Right lobe of liver (tissue), 6 donors: ENCODE results near the gene DACT3. TPM values are rescaled to one million over a fixed set of nuclear protein-coding genes. Genes with fewer than 3 reads are reported as not detected.

Source experiments
- ATAC-seq, 4 donors: fragments of 200-7000 bp; cut with Tn5 transposase; one replicate each; pipeline ENCODE4 v1.9.1; 2020; ENCODE audit warnings: mild to moderate bottlenecking in 4 of 4, moderate library complexity in 4 of 4
- DNase-seq, 3 donors: peaks; one replicate each; pipeline ENCODE4 v3.0.0-alpha.2; 2020
- H3K27ac ChIP-seq, 3 donors: fragments of 200-600 bp; one replicate each; pipeline ENCODE4 v1.8.0; 2022
- H3K27me3 ChIP-seq, 2 donors: fragments of 200-600 bp; one replicate each; pipeline ENCODE4 v1.8.0; 2022
- H3K36me3 ChIP-seq, 4 donors: fragments of 200-600 bp; sonication (generic) in 1 of 4; one replicate each; pipeline versions ENCODE4 v1.5.1 to v1.8.0; 2017 to 2022; ENCODE audit warnings: control low read depth in 1 of 4
- H3K4me1 ChIP-seq, 4 donors: fragments of 200-600 bp; sonication (generic) in 1 of 4; one replicate each; pipeline versions ENCODE4 v1.5.1 to v1.8.0; 2017 to 2022; ENCODE audit warnings: control low read depth in 1 of 4
- H3K4me3 ChIP-seq, 3 donors: fragments of 200-600 bp; one replicate each; pipeline ENCODE4 v1.8.0; 2022
- H3K9me3 ChIP-seq, 4 donors: fragments of 200-600 bp; sonication (generic) in 1 of 4; one replicate each; pipeline versions ENCODE4 v1.5.1 to v1.8.0; 2017 to 2022; ENCODE audit warnings: control low read depth in 1 of 4
- POLR2A ChIP-seq: fragments of 450-650 bp; IDR thresholded peaks from one replicate; pipeline ENCODE4 v1.6.1; 2017; ENCODE audit warnings: antibody characterized with exemption, mild to moderate bottlenecking
- WGBS: methylation state at CpG from one replicate; pipeline ENCODE4 v1.1.6; 2018; ENCODE audit warnings: low coverage, low lambda C conversion rate; ENCODE audit not compliant: insufficient coverage; ENCODE audit errors: missing lambda C conversion rate; 5-methylcytosine and 5-hydroxymethylcytosine counted together
- intact Hi-C, 2 donors: fragments of 100-400 bp; cut with DNase I; formaldehyde crosslinking; loops; one replicate each; pipeline versions ENCODE4 v1.11.2 to v1.14.1; 2022
- total RNA-seq, 6 experiments: library from RNA; depleted of rRNA in 2 of 6; stranded (reverse); fragments of >200 nt in 2 of 6; fragmentation: NEBNext Ultra II Directional in 3 of 6; extraction: Animal tissue kit (Norgen Biotek cat#: 25700) in 3 of 6; gene quantifications; one replicate each; pipeline versions ENCODE4 v1.1.0 to v1.2.4, GENCODE V29; 2016 to 2023
- TF ChIP-seq, protein P1 (sequence below), 4 donors: fragments of 200-600 bp in 3 of 4; fragments of 450-650 bp in 1 of 4; IDR thresholded peaks; one replicate each; pipeline versions ENCODE4 v1.5.1 to v1.8.0; 2016 to 2022; ENCODE audit warnings: antibody characterized with exemption in 4 of 4, mild to moderate bottlenecking in 2 of 4
- donor health status: DM: no; HTN: yes; CAD: no.
- donor health status: DM: no; HTN: no; CAD: no.
- donor health status: DM: no; HTN: no; CAD: no.
- donor health status: DM: no; HTN: yes; CAD: no.
- donor health status: DM: no; HTN: yes; CAD: no.

DACT3 gene
- total RNA-seq, 6 experiments from 2014 or later = 0.46 to 1.6 (median 0.93) TPM

DNA sequence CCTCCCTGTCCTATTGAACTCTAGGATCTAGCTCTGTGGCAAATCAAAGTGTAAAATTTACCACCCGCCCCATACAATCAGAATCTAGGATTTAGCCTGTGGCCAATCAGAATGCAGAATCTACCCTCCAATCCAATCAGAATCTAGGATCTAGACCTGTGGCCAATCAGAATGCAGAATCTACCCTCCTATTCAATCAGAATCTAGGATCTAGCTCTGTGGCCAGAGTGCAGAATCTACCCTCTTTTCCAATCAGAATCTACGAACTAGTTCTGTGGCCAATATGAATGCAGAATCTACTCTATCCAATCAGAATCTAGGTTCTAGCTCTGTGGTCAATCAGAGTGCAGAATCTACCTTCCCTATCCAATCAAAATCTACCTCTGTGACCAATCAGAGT is 30.1 kb upstream of the DACT3 start:
- WGBS = 50% methylated on average over 2 of the region's 2 CpGs
- H3K4me3 ChIP-seq = no peak overlapping the region
- intact Hi-C loops = no loop called here
- H3K27ac ChIP-seq = no peak overlapping the region
- TF ChIP-seq, protein P1, sequence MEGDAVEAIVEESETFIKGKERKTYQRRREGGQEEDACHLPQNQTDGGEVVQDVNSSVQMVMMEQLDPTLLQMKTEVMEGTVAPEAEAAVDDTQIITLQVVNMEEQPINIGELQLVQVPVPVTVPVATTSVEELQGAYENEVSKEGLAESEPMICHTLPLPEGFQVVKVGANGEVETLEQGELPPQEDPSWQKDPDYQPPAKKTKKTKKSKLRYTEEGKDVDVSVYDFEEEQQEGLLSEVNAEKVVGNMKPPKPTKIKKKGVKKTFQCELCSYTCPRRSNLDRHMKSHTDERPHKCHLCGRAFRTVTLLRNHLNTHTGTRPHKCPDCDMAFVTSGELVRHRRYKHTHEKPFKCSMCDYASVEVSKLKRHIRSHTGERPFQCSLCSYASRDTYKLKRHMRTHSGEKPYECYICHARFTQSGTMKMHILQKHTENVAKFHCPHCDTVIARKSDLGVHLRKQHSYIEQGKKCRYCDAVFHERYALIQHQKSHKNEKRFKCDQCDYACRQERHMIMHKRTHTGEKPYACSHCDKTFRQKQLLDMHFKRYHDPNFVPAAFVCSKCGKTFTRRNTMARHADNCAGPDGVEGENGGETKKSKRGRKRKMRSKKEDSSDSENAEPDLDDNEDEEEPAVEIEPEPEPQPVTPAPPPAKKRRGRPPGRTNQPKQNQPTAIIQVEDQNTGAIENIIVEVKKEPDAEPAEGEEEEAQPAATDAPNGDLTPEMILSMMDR (IDR thresholded peaks at IDR 0.05) = no peak
- TF ChIP-seq POLR2A = no peak
- no peaks in the 10 kb centered on the region for H3K4me1 ChIP-seq
- no peaks in the 10 kb centered on the region for H3K9me3 ChIP-seq
- DNase-seq = no peak
- no peaks in the 10 kb centered on the region for H3K27me3 ChIP-seq
- peaks cover 0 to 95% (median 34%) of the 10 kb centered on the region in 4 donors for H3K36me3 ChIP-seq
- no peak for ATAC-seq

DNA sequence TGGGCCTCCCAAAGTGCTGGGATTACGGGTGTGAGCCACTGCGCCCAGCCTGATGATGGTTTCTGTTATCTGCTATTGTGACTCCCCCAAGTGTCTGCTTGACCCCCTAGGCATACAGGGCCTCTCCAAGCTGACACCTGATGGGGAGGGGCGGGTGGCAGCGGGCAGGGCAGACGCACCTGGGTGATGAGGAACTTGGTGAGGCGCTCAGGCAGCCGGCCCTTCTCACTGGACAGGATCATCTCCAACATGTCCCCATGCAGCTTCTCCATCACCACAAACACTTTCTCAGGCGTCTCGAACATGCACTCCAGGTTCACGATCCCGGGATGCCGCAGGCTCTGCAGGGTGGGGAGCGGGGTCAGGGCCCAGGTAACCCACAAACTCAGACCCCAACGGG is 28.4 kb upstream of the DACT3 start:
- TF ChIP-seq, protein P1 (IDR thresholded peaks at IDR 0.05) = no peak
- TF ChIP-seq POLR2A = no peak
- H3K36me3 ChIP-seq = peaks cover 0 to 96% (median 30%) of the 10 kb centered on the region in 4 donors
- intact Hi-C loops = no loop called here
- WGBS = 78% methylated on average over 5 of the region's 14 CpGs
- DNase-seq (no peak), ATAC-seq (no peak)
- no peak overlapping the region for H3K27ac ChIP-seq
- H3K9me3 ChIP-seq = no peaks in the 10 kb centered on the region
- H3K27me3 ChIP-seq = no peaks in the 10 kb centered on the region
- H3K4me3 ChIP-seq = no peak overlapping the region
- H3K4me1 ChIP-seq = no peaks in the 10 kb centered on the region

DNA sequence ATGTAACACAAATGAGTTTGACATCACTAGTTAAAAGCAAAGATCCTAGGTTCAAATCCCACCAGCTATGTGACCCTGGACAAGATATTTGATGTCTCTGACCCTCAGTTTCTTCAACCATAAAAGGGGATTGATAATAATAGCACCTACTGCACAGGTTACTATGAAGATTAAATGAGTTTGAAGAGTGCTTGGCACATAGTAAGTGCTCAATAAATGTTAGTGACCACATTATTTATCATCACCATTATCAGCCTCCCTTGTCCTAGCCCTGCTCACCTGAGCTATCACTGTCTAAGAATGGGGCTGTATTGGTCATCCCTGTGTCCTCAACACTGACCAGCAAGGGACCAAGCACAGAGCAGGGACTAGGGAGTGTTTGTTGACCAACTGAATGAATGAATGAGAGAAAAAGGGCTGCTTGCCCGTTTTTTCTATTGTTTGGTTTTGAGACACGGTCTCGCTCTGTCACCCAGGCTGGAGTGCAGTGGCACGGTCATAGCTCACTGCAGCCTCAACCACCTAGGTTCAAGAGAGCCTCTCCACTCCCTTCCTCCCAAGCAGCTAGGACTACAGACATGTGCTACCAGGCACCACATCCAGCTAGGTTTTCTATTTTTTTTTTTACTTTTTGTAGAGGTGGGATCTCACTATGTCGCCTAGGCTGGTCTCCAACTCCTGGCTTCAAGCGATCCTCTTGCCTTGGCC is 26.6 kb upstream of the DACT3 start:
- Histone ChIP-seq H3K36me3 (peaks cover 0 to 96% (median 26%) of the 10 kb centered on the region in 4 donors), H3K27me3 (no peaks in the 10 kb centered on the region), H3K4me1 (no peaks in the 10 kb centered on the region), H3K4me3 (no peak overlapping the region), H3K27ac (no peak overlapping the region), H3K9me3 (no peaks in the 10 kb centered on the region)
- DNase-seq (no peak), ATAC-seq (no peak)
- intact Hi-C loops = no loop called here
- WGBS = 100% methylated on average over 2 of the region's 6 CpGs
- TF ChIP-seq POLR2A = no peak
- TF ChIP-seq, protein P1 (IDR thresholded peaks at IDR 0.05) = no peak

DNA sequence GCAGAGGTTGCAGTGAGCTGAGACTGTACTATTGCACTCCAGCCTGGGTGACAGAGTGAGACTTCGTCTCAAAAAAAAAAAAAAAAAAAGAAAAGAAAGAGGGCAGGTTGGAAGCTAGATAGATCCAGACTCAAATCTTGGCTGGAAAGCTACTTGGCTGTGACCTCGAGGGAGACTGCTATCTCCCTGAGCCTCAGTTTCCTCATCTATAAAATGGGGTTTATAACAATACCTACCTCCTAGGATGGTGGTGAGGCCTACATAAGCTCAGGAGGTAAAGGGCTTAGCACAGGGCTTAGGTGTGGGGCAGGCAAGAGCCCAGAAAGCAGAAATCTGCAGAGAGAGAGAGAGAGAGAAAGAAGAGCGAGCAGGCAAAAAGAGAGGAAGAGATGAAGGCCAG is 24.2 kb upstream of the DACT3 start:
- Histone ChIP-seq H3K4me1 (no peaks in the 10 kb centered on the region), H3K27ac (no peak overlapping the region), H3K27me3 (no peaks in the 10 kb centered on the region), H3K36me3 (peaks cover 0 to 94% (median 16%) of the 10 kb centered on the region in 4 donors), H3K9me3 (no peaks in the 10 kb centered on the region), H3K4me3 (no peak overlapping the region)
- TF ChIP-seq POLR2A = no peak
- TF ChIP-seq, protein P1 (IDR thresholded peaks at IDR 0.05) = no peak
- no peak for ATAC-seq
- intact Hi-C loops = no loop called here
- 89% methylated on average over 2 of the region's 3 CpGs for WGBS
- DNase-seq = no peak
